Thyroid gland (tissue), 4 donors: ENCODE measurements around the gene TCF7L2. TPM values are rescaled to one million over a fixed set of nuclear protein-coding genes. Genes with fewer than 3 reads are reported as not detected.

Source experiments
- DNase-seq, 2 donors: peaks; one replicate each; pipeline ENCODE4 v3.0.0-alpha.2; 2019
- H3K27ac ChIP-seq, 3 donors: fragments of 200-600 bp; sonication (generic); 1 replicate in 2 of 3; 2 replicates in 1 of 3; pipeline ENCODE4 v1.5.1; 2016 to 2019; ENCODE audit warnings: mild to moderate bottlenecking in 1 of 3, moderate library complexity in 1 of 3
- H3K27me3 ChIP-seq: fragments of 200-600 bp; sonication (generic); one replicate; pipeline ENCODE4 v1.5.1; 2019
- H3K36me3 ChIP-seq, 2 donors: fragments of 200-600 bp; sonication (generic); one replicate each; pipeline ENCODE4 v1.5.1; 2016 to 2019
- H3K4me1 ChIP-seq, 2 donors: fragments of 200-600 bp; sonication (generic); one replicate each; pipeline ENCODE4 v1.5.1; 2017 to 2019
- H3K4me3 ChIP-seq, 3 donors: fragments of 200-600 bp; sonication (generic); replicated peaks in 1 of 3; 1 replicate in 2 of 3; 2 replicates in 1 of 3; pipeline ENCODE4 v1.5.1; 2016; ENCODE audit warnings: mild to moderate bottlenecking in 1 of 3
- H3K9me3 ChIP-seq: fragments of 200-600 bp; sonication (generic); one replicate; pipeline ENCODE4 v1.5.1; 2017
- CTCF ChIP-seq, 6 experiments: fragments of 200-600 bp in 3 of 6; fragments of 450-650 bp in 3 of 6; sonication (generic) in 3 of 6; IDR thresholded peaks; one replicate each; pipeline ENCODE4 v1.5.1; 2016 to 2019; ENCODE audit warnings: antibody characterized with exemption in 6 of 6, mild to moderate bottlenecking in 2 of 6, inconsistent platforms in 1 of 6, moderate library complexity in 1 of 6
- POLR2A ChIP-seq, 2 donors: fragments of 450-650 bp; IDR thresholded peaks; one replicate each; pipeline ENCODE4 v1.6.1; 2017; ENCODE audit warnings: antibody characterized with exemption in 2 of 2, mild to moderate bottlenecking in 2 of 2, moderate library complexity in 1 of 2
- WGBS, 2 donors: methylation state at CpG; one replicate each; pipeline ENCODE4 v1.1.5; 2017; 5-methylcytosine and 5-hydroxymethylcytosine counted together
- intact Hi-C: fragments of 100-400 bp; cut with DNase I; formaldehyde crosslinking; loops from one replicate; pipeline ENCODE4 v1.15.1; 2023
- total RNA-seq, 4 donors: library from RNA; depleted of rRNA; stranded (reverse); fragments of >200 nt; gene quantifications; one replicate each; pipeline ENCODE4 v1.2.3, GENCODE V29; 2016

Gene TCF7L2
- total RNA-seq, 4 donors from 2014 or later: 16.2 to 67.1 (median 25.3) TPM

DNA sequence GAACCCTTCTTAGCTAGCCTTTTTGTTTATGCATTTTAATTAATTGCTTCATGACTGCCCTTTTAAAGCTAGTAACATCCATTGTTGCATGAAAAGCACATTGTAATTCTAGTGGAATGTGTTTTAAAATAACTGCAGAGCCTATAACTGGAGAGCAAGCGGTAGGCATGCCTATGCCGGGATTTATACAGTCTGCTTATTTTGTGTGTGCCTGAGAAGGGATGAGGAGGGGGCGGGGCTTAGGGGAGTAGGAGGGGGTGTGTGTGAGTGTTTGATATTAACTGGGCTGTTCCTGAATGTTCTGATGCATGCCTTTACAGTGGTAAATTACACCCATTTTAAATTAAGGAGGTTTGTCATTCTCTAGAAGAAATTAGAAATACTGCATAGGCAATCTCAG, 208.1 kb downstream of the TCF7L2 start:
- Histone ChIP-seq H3K4me3 (no peak overlapping the region), H3K4me1 (peaks cover 0 to 6% of the 10 kb centered on the region in 2 donors), H3K27ac (peak overlapping the region in 2 of 3 donors; percentile 8 to 22), H3K27me3 (no peaks in the 10 kb centered on the region), H3K9me3 (no peaks in the 10 kb centered on the region), H3K36me3 (peaks cover 14 to 24% of the 10 kb centered on the region in 2 donors)
- 22 to 38% methylated on average over 3 of the region's 3 CpGs for WGBS, 2 donors
- intact Hi-C loops: no loop called here
- TF ChIP-seq POLR2A (IDR thresholded peaks at IDR 0.05): no peak
- TF ChIP-seq CTCF (IDR thresholded peaks at IDR 0.05): no peak
- peak; percentile 71 to 76 for DNase-seq

DNA sequence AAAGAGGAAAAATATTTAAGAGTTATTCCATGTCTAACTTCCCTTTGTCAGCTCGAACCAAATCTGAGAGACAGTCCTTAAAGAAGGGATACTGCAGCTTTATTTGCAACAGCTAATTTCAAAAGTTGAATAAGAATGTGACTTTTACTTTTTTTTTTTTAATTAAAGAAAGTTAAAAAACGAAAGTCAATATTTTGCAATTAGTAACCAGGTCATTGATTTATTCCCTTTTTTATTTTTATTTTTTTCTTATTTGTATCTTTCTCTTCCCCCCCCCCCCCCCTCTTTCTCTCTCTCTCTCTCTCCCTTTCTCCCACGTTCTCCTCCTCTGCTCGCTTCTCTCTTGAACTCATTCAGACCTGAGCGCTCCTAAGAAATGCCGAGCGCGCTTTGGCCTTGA, 209.5 kb downstream of the TCF7L2 start:
- Histone ChIP-seq H3K27ac (no peak overlapping the region), H3K4me1 (peaks cover 0 to 6% of the 10 kb centered on the region in 2 donors), H3K4me3 (no peak overlapping the region), H3K9me3 (no peaks in the 10 kb centered on the region), H3K36me3 (peaks cover 14 to 18% of the 10 kb centered on the region in 2 donors), H3K27me3 (no peaks in the 10 kb centered on the region)
- intact Hi-C loops: no loop called here
- 95 to 97% methylated on average over 8 of the region's 8 CpGs for WGBS, 2 donors
- no peak for TF ChIP-seq POLR2A (IDR thresholded peaks at IDR 0.05)
- no peak for TF ChIP-seq CTCF (IDR thresholded peaks at IDR 0.05)
- DNase-seq: no peak

GRCh38 chr10:113160641-113161040, 210.6 kb downstream of the TCF7L2 start:
- TF ChIP-seq POLR2A (IDR thresholded peaks at IDR 0.05) (no peak), CTCF (IDR thresholded peaks at IDR 0.05) (no peak)
- DNase-seq: no peak
- WGBS, 2 donors: 90% methylated on average over 10 of the region's 10 CpGs
- intact Hi-C loops: no loop called here
- Histone ChIP-seq H3K4me3 (no peak overlapping the region), H3K36me3 (peaks cover 10 to 11% of the 10 kb centered on the region in 2 donors), H3K27me3 (no peaks in the 10 kb centered on the region), H3K4me1 (peaks cover 0 to 6% of the 10 kb centered on the region in 2 donors), H3K27ac (no peak overlapping the region), H3K9me3 (no peaks in the 10 kb centered on the region)

DNA sequence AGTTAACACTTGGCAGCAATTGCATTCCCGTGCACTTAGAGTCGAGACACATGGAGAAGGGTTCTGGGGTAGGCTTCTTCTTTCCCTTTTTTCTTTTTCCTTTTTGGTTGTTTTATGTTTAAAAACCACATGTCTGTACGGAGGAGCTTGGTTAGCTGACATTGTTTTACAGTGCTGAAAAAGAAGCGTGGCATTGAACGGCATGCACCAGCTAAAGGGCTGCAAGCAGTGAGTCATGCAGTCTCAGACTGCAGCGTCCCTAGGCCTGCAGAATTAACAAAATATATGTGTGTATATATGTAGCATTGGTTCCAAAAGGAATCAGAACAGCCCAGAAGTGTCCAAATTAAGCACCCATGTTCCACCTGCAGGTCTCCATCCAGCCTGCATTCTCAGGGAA, 211.0 kb downstream of the TCF7L2 start:
- no peaks in the 10 kb centered on the region for H3K27me3 ChIP-seq
- no peak overlapping the region for H3K27ac ChIP-seq
- no peak for DNase-seq
- peaks cover 0 to 6% of the 10 kb centered on the region in 2 donors for H3K4me1 ChIP-seq
- H3K9me3 ChIP-seq: no peaks in the 10 kb centered on the region
- intact Hi-C loops: no loop called here
- no peak for TF ChIP-seq CTCF (IDR thresholded peaks at IDR 0.05)
- TF ChIP-seq POLR2A (IDR thresholded peaks at IDR 0.05): no peak
- 92 to 95% methylated on average over 6 of the region's 6 CpGs for WGBS, 2 donors
- H3K4me3 ChIP-seq: no peak overlapping the region
- peaks cover 9 to 10% of the 10 kb centered on the region in 2 donors for H3K36me3 ChIP-seq

DNA sequence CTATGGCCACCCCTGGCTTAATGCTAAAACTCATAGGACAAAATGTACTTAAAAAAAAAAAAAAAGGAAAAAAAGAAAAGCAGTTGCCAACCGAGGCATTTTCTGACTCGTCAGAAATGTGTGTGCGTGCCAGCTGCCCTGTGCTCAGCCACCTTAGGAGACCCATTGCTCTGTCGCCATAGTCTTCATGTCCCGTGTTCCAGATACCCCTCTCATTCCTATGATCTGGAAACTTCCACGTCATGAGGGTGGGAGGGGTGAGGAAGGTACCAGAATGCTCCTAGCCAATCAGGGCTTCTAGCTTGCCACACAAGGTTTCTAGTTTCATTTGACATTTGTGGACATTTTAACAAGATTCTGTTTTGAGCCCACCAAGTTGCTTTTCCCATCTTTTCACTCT, 212.9 kb downstream of the TCF7L2 start:
- peaks cover 0 to 4% of the 10 kb centered on the region in 2 donors for H3K4me1 ChIP-seq
- 79 to 89% methylated on average over 6 of the region's 6 CpGs for WGBS, 2 donors
- DNase-seq: no peak
- no peaks in the 10 kb centered on the region for H3K27me3 ChIP-seq
- H3K36me3 ChIP-seq: peaks cover 9 to 10% of the 10 kb centered on the region in 2 donors
- H3K4me3 ChIP-seq: no peak overlapping the region
- H3K27ac ChIP-seq: no peak overlapping the region
- H3K9me3 ChIP-seq: no peaks in the 10 kb centered on the region
- intact Hi-C loops: no loop called here
- no peak for TF ChIP-seq CTCF (IDR thresholded peaks at IDR 0.05)
